PFSK-1 (cell line): Measurements from ENCODE around the gene VAT1L.

Experiments used
- POLR2AphosphoS5 ChIP-seq: IDR thresholded peaks from 2 replicates; pipeline ENCODE4 v1.6.1; 2012; ENCODE audit warnings: low read depth, mild to moderate bottlenecking, control low read depth, low read length, moderate library complexity
- REST ChIP-seq, 2 experiments: IDR thresholded peaks; 2 replicates each; pipeline versions ENCODE4 v1.6.1 to v1.8.0; 2011 to 2012; ENCODE audit warnings: low read depth in 2 of 2, low read length in 2 of 2, control low read depth in 1 of 2, inconsistent platforms in 1 of 2, mild to moderate bottlenecking in 1 of 2, moderate library complexity in 1 of 2; ENCODE audit not compliant: insufficient read depth in 1 of 2
- SIN3A ChIP-seq: IDR thresholded peaks from 2 replicates; pipeline ENCODE4 v1.6.1; 2012; ENCODE audit warnings: mild to moderate bottlenecking, low read length, moderate library complexity, borderline replicate concordance; ENCODE audit not compliant: insufficient read depth

GRCh38 chr16:77758508-77758907 is 29.9 kb upstream of the VAT1L start:
- TF ChIP-seq REST (IDR thresholded peaks at IDR 0.05; ENCODE audit: insufficient read depth in 1 of 2, low read depth in 2 of 2, low read length in 2 of 2): no peak
- TF ChIP-seq POLR2AphosphoS5: no peak
- no peak for TF ChIP-seq SIN3A
